Measurements from ENCODE around the gene MAZ.
"Not testable (repeated sequence)": the region's sequence is repeated elsewhere in the genome, so short reads cannot be mapped to it uniquely, and the experiment has no call there.

GRCh38 chr16:29757086-29757485 is 49.2 kb upstream of the MAZ start:
- TF ChIP-seq, protein P1, sequence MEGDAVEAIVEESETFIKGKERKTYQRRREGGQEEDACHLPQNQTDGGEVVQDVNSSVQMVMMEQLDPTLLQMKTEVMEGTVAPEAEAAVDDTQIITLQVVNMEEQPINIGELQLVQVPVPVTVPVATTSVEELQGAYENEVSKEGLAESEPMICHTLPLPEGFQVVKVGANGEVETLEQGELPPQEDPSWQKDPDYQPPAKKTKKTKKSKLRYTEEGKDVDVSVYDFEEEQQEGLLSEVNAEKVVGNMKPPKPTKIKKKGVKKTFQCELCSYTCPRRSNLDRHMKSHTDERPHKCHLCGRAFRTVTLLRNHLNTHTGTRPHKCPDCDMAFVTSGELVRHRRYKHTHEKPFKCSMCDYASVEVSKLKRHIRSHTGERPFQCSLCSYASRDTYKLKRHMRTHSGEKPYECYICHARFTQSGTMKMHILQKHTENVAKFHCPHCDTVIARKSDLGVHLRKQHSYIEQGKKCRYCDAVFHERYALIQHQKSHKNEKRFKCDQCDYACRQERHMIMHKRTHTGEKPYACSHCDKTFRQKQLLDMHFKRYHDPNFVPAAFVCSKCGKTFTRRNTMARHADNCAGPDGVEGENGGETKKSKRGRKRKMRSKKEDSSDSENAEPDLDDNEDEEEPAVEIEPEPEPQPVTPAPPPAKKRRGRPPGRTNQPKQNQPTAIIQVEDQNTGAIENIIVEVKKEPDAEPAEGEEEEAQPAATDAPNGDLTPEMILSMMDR (IDR thresholded peaks at IDR 0.05), result not testable (repeated sequence)
- TF ChIP-seq POLR2A, EP300 (IDR thresholded peaks at IDR 0.05): not testable (repeated sequence)
